Iris pigment epithelial cell (primary cell): ENCODE measurements around the gene KRTAP9-7.

Experiments used
- DNase-seq: peaks from one replicate; pipeline ENCODE4 v3.0.0-alpha.2; 2011; ENCODE audit warnings: low read depth

Gene KRTAP9-7

DNA sequence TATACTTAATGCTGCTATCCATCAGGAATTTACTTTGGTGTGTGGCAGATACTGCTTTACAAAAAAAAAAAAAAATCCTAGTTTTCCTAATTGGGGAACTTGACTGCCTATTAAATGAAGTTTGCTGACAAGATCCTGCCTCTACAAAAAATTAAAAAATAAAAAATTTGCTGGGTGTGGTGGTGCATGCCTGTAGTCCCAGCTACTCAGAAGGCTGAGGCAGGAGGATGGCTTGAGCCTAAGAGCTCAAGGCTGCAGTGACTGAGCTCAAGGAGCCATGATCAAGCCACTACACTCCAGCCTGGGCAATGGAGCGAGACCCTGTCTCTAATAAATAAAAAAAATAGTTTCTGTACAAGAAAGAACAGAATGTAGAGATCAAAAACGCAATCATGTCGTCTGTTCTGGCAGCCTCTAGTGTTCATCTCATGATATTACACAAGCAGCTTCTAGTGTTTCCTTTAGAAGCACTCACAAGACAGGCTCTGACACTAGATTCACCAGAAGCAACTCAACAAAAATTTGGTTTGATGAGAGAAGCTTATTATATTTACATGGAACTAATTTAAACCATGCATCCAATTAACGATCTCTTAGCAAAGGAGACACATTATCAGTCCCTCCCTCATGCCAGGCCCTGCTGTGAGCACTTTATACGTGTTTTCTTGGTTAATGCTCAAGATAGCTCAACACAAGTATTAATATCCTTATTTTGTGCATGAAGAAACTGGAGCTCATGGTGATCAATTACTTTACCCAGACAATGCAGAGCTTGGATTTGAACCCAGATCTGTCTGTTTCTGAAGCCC lies 46.8 kb downstream of the KRTAP9-7 start:
- peak; percentile 77 for DNase-seq

DNA sequence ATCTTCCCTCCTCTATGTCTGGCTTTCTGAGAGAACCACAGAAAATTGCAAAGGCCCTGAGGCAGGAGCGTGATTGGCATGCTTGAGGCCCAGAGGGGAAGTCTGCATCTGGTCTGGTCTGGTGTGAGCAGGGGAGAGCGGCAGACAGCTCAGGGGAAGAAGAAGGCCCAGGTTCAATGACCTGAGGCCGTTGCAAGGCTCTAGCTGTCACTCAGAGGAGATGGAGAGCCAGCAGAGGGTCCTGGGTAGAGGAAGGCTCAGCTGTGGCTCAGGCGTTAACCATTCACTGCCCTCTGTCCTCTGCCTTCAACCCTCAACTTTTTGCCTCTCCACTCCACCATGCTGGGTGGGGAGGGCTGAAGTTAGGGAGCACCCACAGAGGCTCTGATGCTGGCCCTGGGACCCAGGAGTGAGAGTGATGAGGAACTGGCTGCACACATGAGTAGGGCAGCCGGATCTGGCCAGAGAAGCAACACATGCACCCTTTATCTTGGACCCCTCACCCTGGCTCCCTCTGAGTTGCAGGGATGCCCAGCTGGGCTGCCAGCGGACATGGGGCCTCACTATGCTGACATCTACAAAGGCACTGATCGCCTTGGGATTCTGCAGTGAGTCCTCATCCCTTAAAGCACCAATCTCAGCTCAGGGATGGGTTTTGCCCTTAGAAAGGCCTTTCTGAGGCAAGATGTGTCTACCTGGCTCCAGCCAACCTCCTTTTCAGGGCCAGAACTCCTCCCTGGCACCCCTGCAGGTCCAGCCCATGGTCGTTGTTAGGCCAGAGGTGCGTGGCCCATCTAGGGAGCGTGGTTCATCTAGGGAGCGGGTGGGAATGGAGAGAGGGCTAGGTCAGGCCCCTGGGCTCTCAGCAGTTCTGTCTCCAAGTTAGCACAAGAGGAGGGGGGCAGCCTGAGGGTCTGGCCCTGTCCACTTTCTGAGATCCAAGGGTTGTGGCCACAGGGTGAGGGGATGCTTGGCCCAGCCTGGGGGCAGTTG lies 47.7 kb downstream of the KRTAP9-7 start:
- DNase-seq, result no peak

DNA sequence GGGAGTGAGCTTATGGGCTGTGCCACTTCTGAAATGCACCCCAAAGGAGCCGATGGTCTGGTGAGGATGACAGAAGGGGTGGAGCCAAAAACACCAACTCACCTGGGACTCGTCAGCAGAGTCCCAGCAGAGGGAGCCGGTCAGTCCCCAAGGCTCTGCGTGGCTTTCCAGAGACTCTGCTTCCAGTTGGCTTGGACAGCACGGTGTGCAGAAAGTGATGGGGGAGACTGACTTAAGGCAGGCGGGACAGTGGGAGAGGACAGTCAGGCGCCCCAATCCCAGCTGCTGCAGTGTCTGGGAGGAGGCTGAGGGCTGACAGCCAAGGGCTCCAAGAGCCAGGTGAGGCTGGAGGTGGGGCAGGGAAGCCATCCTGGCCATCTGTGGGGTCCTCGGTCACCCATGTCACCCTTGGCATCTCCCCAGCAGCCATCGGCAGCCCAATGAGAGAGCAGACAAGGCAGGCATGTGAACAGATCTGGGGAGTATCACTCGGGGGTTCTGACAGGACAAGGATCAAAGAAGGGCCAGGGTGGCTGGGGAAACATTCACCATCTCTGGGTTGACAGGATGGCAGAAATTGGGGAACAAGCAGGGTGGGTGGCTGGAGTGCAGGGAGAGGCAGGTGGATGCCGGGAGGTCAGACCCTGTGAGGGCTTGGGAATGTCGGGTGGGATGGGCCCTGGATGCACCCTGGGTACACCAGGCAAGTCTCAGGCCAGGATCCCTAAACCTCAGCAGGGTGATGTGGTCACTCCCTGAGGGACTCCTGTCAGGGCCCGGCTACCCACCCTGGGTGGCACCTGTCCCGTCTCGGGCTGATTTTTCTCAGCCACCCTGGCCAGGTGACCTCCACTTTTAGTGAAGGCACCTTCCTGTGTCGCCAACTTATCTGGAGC lies 48.9 kb downstream of the KRTAP9-7 start:
- peak; percentile 9 for DNase-seq

DNA sequence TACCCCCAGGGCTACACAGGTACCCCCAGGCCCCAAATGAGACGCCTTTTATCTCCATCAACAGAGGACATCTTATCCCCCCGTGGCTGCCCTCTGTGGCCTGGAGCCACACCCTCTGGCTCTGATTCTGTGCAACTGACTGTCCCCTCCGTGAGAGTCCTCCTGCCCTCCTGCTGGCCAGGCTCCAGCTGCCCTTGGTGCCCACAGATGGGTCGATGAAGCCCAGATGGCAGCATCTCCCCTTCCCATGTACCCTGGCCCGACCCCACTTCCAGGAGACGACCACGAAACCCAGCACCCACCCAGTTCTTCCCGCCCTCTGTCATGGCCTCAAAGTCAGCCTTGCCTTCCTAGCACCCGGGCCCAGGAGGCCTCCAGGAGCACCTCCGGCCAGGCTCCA lies 49.6 kb downstream of the KRTAP9-7 start:
- no peak for DNase-seq

DNA sequence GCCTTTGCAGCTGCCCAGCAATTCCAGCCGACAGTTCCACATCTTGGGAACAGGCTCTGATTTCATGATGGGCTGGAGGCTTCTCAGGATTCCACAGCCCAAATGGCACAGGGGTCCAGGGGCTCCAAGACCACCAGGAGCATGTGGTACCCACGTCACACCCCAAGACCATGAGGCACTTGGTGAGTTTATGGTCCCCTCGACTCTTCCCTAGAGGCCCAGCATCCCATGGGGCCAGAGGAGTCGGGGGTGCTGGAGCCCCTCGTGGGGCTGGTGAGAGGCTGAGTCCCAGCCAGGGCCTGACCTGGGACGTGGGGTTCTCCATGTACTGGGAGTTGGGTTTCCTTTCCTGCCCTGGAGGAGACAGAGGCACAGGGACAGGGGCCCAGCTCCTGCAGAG lies 50.1 kb downstream of the KRTAP9-7 start:
- DNase-seq, result no peak
